NCI-H526 treated with DMSO at 0.1 percent for 48 hours (cell line): Measurements from ENCODE around the gene NEUROG2.
A peak's percentile ranks its signal among the peaks of the same experiment; 100 is the strongest.

Experiments
- DNase-seq: peaks from one replicate; lab custom pipeline; 2025; lab: John Stamatoyannopoulos, UW

NEUROG2 gene

GRCh38 chr4:112521123-112522023 is 5.4 kb upstream of the NEUROG2 start:
- no peak for DNase-seq

- DNase-seq = no peak
These were observed 4.7 kb upstream of the NEUROG2 start for GRCh38 chr4:112520598-112521122.

GRCh38 chr4:112519689-112520597 is 4.0 kb upstream of the NEUROG2 start:
- no peak for DNase-seq

- no peak for DNase-seq
These were observed 2.7 kb upstream of the NEUROG2 start for GRCh38 chr4:112518675-112519074.

GRCh38 chr4:112517911-112518310 is 1.9 kb upstream of the NEUROG2 start:
- DNase-seq = no peak

GRCh38 chr4:112517067-112517634 is 1.2 kb upstream of the NEUROG2 start:
- DNase-seq = no peak

- DNase-seq = peak; percentile 50
These were observed 589 bp upstream of the NEUROG2 start for GRCh38 chr4:112516471-112517066.

GRCh38 chr4:112515198-112516065 is 548 bp downstream of the NEUROG2 start:
- peak; percentile 68 for DNase-seq

GRCh38 chr4:112514647-112515197 is 1.3 kb downstream of the NEUROG2 start:
- peak; percentile 27 for DNase-seq

- DNase-seq = no peak
These were observed 1.9 kb downstream of the NEUROG2 start for GRCh38 chr4:112513971-112514646.

GRCh38 chr4:112511803-112512118 is 4.2 kb downstream of the NEUROG2 start:
- no peak for DNase-seq

- DNase-seq = no peak
These were observed 4.7 kb downstream of the NEUROG2 start for GRCh38 chr4:112511093-112511802.

GRCh38 chr4:112510291-112511092 is 5.5 kb downstream of the NEUROG2 start:
- no peak for DNase-seq

GRCh38 chr4:112509243-112510141 is 6.5 kb downstream of the NEUROG2 start:
- DNase-seq = peak; percentile 63

GRCh38 chr4:112508356-112508755 is 7.6 kb downstream of the NEUROG2 start:
- DNase-seq = no peak

GRCh38 chr4:112504807-112505206 is 11.2 kb downstream of the NEUROG2 start:
- DNase-seq = no peak

- no peak for DNase-seq
These were observed 13.1 kb downstream of the NEUROG2 start for GRCh38 chr4:112502871-112503270.
